ENCODE data around the gene WRAP73. TPM values are rescaled to one million over a fixed set of nuclear protein-coding genes. Genes with fewer than 3 reads are reported as not detected.
A peak's percentile ranks its signal among the peaks of the same experiment; 100 is the strongest.

The WRAP73 gene
- total and polyA plus RNA-seq, 9 of the 15 experiments (the other 6 are each of a cell fraction or from before 2014, with no cell fraction given), result 4.3 to 51.8 (median 30.1) TPM

GRCh38 chr1:3620708-3621107, 29.2 kb downstream of the WRAP73 start (continued):
- no peak for TF ChIP-seq ZNF592 (IDR thresholded peaks at IDR 0.05)
- TF ChIP-seq CBFA2T2 (conservative IDR thresholded peaks at IDR 0.05), result 0 out of 2 replicates have a peak, but pooled peaks have one; percentile 37
- no peak for TF ChIP-seq ZNF57 (CRISPR knock-in tag; IDR thresholded peaks at IDR 0.05)
- TF ChIP-seq NR2C2 (CRISPR knock-in tag; IDR thresholded peaks at IDR 0.05), result no peak
- TF ChIP-seq NR2C2 (tag; IDR thresholded peaks at IDR 0.05), result no peak
- no peak for TF ChIP-seq ZBTB49 (CRISPR knock-in tag; IDR thresholded peaks at IDR 0.05; ENCODE audit: borderline replicate concordance)
- no peak for TF ChIP-seq STAG1 (CRISPR knock-in tag; IDR thresholded peaks at IDR 0.05; ENCODE audit: borderline replicate concordance)
- TF ChIP-seq USF2 (CRISPR knock-in tag; IDR thresholded peaks at IDR 0.05), result peak; percentile 58
- TF ChIP-seq HDAC3 (IDR thresholded peaks at IDR 0.05; ENCODE audit: borderline replicate concordance, partially characterized antibody), result no peak
